ENCODE data around the gene CEP250. TPM values are rescaled to one million over a fixed set of nuclear protein-coding genes. Genes with fewer than 3 reads are reported as not detected.
"Not testable (repeated sequence)": the region's sequence is repeated elsewhere in the genome, so short reads cannot be mapped to it uniquely, and the experiment has no call there.

Gene CEP250
- total RNA-seq, 1 donor: 12.4 TPM

DNA sequence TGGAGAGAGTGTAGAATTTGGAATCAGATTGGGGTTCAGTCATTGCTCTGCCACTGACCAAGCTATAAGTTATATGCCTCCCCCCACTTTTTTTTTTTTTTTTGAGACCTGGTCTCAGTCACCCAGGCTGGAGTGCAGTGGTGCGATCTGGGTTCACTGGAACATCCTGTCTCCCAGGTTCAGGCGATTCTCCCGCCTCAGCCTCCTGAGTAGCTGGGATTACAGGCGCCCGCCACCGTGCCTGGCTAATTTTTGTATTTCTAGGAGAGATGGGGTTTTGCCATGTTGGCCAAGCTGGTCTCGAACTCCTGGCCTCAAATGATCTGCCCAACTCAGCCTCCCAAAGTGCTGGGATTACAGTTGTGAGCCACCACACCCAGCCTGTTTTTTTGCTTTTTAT, 1.3 kb downstream of the CEP250 start:
- DNase-seq (ENCODE audit: low read depth in 2 of 3, low spot score in 2 of 3): not testable (repeated sequence)

DNA sequence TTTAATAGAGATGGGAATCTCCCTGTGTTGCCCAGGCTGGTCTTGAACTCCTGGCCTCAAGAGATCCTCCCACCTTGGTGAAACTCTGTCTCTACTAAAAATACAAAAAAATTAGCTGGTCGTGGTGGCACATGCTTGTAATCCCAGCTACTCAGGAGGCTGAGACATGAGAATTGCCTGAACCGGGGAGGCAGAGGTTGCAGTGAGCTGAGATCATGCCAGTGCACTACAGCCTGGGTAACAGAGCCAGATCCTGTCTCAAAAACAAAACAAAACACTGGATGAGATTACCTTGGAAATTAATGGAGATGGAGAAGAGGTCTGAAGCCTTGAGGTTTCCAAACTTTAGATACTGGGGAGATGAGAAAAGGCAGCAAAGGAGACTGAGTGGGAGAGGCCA, 2.1 kb downstream of the CEP250 start:
- not testable (repeated sequence) for DNase-seq (ENCODE audit: low read depth in 2 of 3, low spot score in 2 of 3)

DNA sequence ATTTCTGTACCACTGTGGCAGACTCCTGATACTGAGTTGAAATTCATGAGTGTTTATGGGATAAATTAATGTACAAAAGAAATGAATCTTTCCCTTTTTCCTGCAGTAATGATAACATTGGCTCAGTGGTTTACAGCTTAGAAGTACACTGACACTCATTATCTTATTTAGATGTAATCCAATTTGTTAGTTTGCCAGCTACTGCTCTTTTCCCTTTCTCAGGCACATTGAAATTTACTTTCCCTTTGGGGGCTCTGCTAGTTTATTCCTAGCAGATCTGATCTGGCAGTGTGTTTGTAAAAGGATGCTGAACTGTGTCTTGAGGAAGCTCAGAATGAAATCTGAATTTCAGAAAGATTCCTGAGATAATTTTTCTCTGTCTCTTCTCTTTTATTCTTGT, 3.0 kb downstream of the CEP250 start:
- no peak for DNase-seq (ENCODE audit: low read depth in 2 of 3, low spot score in 2 of 3)

DNA sequence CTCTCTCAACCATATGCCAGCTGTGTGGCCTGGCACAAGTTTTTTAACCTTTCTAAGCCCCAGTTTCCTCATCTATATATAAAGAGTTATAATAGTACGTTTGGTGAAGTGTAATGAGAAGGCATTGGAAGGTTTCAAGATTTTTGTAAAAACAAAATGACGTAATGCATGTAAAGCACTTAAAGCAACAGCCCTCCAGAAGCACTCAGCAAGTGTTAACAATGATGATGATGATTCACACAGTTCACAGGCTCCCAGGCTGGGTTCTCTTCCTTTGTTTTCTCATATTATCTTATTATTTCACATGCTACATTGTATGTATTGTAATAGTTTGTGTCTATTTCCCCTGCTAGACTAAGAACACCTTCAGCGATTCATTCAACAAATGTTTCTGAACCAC, 6.2 kb downstream of the CEP250 start:
- DNase-seq (ENCODE audit: low read depth in 2 of 3, low spot score in 2 of 3): no peak

DNA sequence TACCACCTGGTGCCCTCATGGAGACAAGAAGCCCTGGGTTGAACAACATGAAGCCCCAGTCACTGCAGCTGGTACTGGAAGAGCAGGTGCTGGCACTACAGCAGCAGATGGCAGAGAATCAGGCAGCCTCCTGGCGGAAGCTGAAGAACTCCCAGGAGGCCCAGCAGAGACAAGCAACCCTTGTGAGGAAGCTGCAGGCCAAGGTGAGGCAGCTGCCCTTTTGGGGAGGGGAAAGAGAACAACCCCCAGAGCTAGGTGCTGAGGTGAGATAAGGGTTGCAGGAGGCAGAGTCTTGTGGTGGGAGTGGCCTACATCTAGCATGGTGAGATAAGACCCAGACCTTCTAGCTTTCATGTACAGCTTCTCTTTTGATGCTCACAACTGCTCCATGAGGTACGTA, 7.0 kb downstream of the CEP250 start:
- DNase-seq (ENCODE audit: low read depth in 2 of 3, low spot score in 2 of 3): no peak

DNA sequence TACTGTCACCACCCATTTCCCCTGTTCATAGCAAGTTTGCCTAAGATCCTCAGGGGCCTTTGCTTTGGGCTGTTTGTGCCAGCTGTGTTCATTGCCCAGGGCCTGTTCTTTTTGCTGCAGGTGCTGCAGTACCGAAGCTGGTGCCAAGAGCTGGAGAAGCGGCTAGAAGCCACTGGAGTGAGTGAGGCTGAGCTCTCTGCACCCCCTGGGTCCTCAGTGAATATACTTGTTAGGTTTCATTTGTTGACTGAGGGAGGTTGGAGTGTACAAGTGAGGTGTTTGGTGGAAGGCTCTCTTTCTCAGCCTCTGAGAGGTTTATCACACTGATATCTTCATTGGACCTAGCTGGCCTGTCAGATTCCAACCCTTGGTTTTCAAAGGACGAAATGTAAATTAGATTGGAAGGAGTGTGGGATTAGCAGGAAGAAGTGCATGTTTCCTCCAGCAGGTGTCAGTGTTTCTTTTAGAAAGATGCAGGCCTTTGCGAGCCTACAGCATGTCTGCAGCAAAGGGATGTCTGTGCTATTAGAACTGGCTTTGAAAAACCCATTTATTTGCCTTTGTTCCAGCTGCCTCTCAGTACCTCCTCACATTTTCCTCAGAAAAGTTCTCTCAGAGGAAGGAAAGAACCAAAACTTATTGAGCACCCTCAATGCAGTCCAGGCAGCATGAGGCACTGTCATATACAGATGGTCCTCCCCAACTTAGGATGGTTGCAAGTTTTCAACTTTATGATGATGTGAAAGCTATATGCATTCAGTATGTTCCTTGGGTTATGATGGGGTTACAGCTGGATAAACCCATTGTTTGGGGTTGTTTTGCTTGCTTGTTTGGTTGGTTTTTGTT, 8.3 kb downstream of the CEP250 start:
- DNase-seq (ENCODE audit: low read depth in 2 of 3, low spot score in 2 of 3): peak; percentile 31 to 77 (median 51)

DNA sequence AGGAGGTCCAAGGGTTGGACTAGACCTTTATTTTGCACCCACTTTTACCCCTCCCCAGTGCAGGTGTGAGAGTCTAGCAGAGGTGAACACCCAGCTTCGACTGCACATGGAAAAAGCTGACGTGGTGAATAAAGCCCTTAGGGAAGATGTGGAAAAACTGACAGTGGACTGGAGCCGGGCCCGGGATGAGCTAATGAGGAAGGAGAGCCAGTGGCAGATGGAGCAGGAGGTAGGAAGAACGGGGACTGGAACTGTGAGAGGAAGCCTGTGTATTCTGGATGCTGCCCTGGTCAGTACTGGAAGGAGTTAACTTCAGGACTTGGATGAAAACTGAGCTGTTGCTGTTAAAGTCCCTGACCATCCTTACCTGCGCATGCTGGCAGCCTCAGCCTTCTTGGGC, 10.6 kb downstream of the CEP250 start:
- no peak for DNase-seq (ENCODE audit: low read depth in 2 of 3, low spot score in 2 of 3)

DNA sequence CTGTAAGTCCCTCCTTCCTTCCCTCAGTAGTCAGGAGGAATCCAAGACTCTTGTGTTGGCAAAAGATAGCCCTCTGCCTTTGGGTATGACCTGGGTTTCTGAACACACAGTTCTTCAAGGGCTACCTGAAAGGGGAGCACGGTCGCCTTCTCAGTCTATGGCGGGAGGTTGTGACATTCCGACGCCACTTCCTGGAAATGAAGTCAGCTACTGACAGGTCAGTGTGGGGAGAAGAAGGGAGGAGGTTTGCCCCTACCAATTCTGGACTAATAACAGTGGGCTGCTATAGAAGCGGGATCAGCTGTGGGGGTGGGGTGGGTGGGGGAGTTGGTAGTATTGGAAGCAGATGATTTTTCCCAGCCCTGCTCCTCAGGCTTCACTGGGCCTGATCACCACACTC, 11.5 kb downstream of the CEP250 start:
- no peak for DNase-seq (ENCODE audit: low read depth in 2 of 3, low spot score in 2 of 3)

DNA sequence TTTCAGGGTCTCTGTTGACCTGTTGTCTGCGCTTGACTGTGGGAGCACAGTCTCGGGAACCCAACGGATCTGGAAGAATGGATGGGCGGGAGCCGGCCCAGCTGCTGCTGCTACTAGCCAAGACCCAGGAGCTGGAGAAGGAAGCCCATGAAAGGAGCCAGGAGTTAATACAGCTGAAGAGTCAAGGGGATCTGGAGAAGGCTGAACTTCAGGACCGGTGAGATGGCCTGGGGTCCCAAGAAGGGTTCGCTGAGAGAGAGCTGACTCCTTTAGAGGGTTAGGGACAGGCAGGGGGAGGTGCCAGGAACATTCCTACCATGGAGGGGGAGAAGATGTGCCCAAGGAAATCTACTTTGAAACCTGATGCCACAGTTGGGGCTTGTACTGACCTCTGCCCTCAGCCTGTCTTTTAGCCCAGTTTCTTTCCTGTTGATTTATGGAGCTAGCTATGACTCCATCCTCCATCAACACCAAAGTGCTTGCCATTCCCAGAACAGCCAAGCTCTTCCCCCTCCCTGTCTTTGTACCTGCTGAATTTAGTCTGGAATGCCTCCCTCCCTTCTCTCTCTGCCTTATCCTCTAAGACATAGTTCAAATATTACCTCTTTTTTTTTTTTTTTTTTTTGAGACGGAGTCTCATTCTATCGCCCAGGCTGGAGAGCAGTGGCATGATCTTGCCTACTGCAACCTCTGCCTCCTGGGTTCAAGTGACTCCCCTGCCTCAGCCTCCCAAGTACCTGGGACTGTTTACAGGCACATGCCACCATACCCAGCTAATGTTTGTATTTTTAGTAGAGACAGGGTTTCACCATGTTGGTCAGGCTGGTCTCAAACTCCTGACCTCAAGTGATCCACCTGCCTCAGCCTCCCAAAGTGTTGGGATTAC, 12.2 kb downstream of the CEP250 start:
- DNase-seq (ENCODE audit: low read depth in 2 of 3, low spot score in 2 of 3): no peak

DNA sequence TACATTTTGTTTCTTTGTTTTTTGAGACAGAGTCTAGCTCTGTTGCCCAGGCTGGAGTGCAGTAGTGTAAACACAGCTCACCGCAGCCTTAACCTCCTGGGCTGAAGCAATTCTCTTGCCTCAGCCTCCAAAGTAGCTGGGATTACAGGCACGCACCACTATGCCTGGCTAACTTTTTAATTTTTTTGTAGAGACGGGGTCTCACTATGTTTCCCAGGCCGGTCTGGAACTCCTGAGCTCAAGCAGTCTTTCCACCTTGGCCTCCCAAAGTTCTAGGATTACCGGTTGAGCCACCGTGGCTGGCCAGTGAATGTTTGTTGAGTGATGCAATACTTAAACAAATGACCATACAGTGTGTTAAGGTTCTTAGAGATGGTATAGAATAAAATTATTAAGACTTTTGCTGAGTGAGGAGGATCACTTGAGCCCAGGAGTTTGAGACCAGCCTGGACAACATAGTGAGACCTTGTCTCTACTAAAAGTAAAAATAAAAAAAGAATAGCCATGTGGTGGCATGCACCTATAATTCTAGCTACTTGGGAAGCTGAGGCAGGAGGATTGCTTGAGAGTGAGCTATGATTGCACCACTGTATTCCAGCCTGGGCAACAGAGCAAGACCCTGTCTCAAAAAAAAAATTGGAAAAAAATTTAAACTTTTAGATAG, 13.4 kb downstream of the CEP250 start:
- DNase-seq (ENCODE audit: low read depth in 2 of 3, low spot score in 2 of 3): no peak

DNA sequence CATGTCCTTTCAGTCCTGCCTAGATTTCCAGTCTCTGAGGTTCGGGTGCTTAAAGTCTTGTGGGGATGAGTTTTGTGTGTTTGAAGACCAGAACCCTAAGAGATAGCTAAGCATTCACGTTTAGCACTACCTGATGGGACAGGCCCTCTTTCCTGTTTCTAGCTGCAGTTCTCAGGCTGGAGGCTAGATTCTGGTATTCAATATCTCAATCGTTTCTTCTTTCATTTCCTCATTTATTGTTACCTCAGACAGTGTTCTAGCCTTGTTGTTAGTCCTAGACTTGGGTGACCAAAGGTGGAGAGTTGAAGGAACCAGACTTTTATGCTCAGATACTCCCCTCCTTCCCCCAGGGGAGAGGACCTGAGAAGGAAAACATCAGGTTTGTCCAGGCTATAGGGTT, 16.8 kb downstream of the CEP250 start:
- DNase-seq (ENCODE audit: low read depth in 2 of 3, low spot score in 2 of 3): no peak

DNA sequence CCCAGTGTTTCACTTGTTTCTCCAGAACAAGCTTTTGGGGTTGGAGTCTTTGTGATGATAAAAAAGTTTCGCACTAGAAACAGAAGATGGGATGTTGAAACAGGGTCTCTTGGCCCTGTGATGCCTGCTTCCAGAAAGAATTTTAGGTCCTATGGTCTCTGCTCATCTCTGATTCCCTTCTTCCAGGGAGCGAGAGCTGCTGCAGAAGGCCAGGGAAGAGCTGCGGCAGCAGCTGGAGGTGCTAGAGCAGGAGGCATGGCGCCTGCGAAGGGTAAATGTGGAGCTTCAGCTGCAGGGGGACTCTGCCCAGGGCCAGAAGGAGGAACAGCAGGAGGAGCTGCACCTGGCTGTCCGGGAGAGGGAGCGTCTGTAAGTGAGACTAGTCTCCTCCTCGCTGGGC, 18.3 kb downstream of the CEP250 start:
- DNase-seq (ENCODE audit: low read depth in 2 of 3, low spot score in 2 of 3): no peak

DNA sequence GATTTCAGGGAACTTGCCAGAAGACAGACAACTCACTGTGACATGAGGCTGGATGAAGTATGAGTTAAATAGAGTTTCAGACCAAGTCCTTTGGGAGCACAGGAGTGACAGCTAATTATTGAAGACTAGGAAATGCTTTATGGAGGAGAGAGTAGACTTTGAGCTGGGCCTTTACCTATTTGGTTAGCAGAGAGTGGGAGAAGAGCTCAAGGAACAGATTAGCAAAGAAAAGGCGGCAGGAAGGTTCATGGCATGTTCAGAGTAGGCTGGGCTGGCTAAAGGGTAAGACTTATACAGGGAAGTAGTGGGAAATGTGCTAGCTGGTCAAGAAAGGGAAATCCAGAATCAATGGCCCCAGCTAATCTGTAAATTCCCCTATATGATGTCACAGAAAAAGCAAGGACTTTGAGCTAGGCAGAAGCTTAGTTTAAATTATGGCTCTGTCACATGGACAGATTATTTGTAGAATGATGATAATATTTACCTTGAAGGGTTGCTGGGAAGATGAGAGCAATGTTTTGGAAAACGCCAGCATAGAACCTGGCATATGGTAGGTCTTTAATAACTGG, 19.0 kb downstream of the CEP250 start:
- no peak for DNase-seq (ENCODE audit: low read depth in 2 of 3, low spot score in 2 of 3)

DNA sequence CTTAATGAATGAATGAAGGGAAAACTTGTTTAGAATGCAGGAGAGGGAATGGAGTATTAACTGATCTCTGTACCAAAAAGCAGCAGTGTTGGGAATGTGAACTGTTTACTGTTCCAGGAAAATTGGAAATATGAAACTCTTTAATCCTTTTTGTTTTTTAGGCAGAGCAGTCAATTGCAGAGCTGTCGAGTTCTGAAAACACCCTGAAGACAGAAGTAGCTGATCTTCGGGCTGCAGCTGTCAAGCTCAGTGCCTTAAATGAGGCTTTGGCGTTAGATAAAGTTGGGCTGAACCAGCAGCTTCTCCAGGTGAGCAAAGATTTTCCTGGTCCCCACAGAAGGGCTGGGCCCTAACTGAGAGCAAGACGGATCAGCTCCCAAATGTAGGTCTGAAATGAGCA, 20.9 kb downstream of the CEP250 start:
- no peak for DNase-seq (ENCODE audit: low read depth in 2 of 3, low spot score in 2 of 3)

DNA sequence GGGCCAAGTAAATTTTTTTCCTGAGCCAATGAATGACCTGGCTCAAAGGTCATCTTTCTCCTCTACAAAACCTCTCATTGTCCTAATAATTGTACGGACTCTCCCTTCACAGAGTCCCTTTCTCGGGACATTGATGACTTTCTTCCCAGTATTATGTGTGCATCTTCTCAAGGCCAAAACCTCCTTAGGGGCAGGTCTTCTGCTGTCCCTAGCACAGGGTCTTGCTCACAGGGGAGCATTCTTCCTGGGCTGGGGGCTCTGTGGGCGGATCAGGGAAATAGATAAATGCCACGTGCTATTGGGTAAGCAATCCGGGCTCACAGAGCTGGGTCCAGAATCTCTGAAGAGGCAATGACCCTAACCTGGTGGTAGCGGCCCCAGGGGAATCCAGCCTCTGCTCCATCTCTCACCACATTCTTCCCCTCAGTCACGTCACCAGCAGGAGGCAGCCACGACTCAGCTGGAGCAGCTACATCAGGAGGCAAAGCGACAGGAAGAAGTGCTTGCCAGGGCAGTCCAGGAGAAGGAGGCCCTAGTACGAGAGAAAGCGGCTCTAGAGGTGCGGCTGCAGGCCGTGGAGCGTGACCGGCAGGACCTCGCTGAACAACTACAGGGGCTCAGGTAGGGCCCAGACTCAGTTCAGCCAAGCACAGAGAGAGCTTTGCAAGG, 23.5 kb downstream of the CEP250 start:
- no peak for DNase-seq (ENCODE audit: low read depth in 2 of 3, low spot score in 2 of 3)

DNA sequence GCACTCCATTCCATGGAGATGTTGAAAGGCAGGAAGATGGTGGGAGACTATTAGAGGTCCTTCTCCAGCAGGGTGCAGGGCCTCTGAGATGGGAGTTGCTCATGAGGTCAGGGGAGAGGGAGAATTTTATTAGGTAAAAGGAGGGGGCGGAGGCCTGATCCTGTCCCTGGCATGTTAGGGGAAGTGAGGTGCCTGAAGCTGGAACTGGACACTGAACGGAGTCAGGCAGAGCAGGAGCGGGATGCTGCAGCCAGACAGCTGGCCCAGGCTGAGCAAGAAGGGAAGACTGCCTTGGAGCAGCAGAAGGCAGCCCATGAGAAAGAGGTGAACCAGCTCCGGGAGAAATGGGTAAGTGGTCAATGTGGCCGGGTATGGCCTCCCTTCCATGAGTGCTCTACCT, 24.4 kb downstream of the CEP250 start:
- DNase-seq (ENCODE audit: low read depth in 2 of 3, low spot score in 2 of 3): no peak

DNA sequence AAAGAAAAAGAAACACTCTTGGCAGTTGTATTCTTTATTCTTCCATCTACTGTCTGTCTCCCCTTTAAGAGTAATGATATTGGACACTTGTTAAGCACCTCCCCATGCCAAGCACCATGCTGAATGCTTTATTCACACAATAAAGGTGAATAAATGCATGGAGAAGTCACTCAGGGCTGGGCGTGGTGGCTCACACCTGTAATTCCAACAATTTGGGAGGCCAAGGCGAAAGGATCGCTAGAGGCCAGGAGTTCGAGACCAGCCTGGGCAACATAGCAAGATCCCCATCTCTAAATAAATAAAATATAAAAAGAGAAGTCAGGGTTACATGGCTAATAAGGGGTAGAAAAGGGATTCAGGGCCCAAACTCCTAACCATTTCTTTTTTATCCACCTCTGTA, 32.1 kb downstream of the CEP250 start:
- DNase-seq (ENCODE audit: low read depth in 2 of 3, low spot score in 2 of 3): no peak

DNA sequence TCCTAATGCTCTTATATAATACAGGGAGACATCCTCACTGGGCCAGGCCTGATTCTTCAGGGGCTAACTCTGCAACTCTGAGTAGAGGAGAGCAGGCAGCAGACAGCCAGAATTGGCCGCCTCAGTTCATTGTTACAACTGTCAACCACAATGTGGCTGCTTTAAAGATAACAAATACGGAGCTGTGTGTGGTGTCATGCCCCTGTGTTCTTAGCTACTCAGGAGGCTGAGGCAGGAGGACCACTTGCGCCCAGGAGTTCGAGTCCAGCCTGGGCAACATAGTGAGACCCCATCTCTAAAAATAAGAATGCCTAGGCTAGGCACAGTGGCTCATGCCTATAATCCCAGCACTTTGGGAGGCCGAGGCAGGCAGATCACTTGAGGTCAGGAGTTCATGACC, 34.3 kb downstream of the CEP250 start:
- DNase-seq (ENCODE audit: low read depth in 2 of 3, low spot score in 2 of 3): peak in 1 of 3 donors; percentile 10

DNA sequence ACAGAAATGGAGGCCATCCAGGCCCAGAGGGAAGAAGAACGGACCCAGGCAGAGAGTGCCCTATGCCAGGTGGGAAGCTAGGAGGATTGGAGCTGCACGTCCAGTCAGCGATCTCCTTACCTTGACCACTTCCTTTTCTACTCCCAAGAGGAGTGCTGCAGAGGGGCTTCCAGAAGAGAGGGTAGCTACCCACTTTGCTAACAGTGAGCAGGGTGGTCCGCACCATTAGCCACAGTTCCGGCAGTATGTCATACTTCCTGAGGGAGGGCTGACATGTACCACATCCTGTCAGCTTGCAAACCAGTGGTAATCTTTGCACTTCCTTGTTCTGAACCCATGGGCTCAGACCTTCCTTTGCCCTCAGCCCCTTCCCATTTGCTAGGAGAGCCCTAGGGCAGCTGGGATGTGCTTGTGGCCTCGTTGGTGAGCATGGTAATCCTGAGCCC, 35.4 kb downstream of the CEP250 start:
- DNase-seq (ENCODE audit: low read depth in 2 of 3, low spot score in 2 of 3): peak; percentile 41 to 87 (median 77)

DNA sequence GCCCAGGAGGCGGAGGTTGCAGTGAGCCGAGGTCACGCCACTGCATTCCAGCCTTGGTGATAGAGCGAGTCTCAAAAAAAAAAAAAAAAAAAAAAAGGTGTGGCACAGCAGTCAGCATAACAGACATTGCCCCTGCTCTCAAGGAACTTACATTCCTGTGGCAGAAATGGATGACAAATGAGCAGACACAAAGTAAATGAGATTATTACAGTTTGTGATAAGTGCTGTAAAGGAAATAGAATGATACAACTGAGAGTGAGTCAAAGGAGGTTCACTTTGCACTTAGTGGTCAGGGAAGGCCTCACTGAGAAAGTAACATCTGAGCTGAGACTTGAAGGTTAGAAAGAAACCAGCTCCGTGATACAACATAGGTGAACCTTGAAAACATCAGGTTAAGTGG, 36.4 kb downstream of the CEP250 start:
- DNase-seq (ENCODE audit: low read depth in 2 of 3, low spot score in 2 of 3): no peak

Data from hematopoietic multipotent progenitor cell (in vitro differentiated cells).